Heart left ventricle (tissue), 16 donors: Measurements from ENCODE around the gene COA1. TPM values are rescaled to one million over a fixed set of nuclear protein-coding genes. Genes with fewer than 3 reads are reported as not detected.

Source experiments
- ATAC-seq, 4 donors: fragments of 200-7000 bp; cut with Tn5 transposase; one replicate each; pipeline ENCODE4 v1.9.1; 2020 to 2022; ENCODE audit warnings: moderate library complexity in 4 of 4, mild to moderate bottlenecking in 3 of 4, moderate number of reproducible peaks in 1 of 4
- DNase-seq, 5 donors: peaks; one replicate each; pipeline ENCODE4 v3.0.0-alpha.2; 2020
- H3K27ac ChIP-seq, 12 donors: fragments of 200-600 bp; sonication (generic) in 4 of 12; one replicate each; pipeline versions ENCODE4 v1.5.0 to v1.8.0; 2016 to 2022; ENCODE audit warnings: mild to moderate bottlenecking in 2 of 12
- H3K27me3 ChIP-seq, 9 donors: fragments of 200-600 bp; sonication (generic) in 2 of 9; one replicate each; pipeline versions ENCODE4 v1.5.1 to v1.8.0; 2016 to 2022; ENCODE audit warnings: mild to moderate bottlenecking in 3 of 9
- H3K36me3 ChIP-seq, 9 donors: fragments of 200-600 bp; sonication (generic) in 2 of 9; one replicate each; pipeline versions ENCODE4 v1.5.0 to v1.8.0; 2018 to 2022; ENCODE audit warnings: mild to moderate bottlenecking in 2 of 9
- H3K4me1 ChIP-seq, 12 donors: fragments of 200-600 bp; sonication (generic) in 4 of 12; one replicate each; pipeline versions ENCODE4 v1.5.0 to v1.8.0; 2016 to 2022; ENCODE audit warnings: mild to moderate bottlenecking in 3 of 12
- H3K4me3 ChIP-seq, 12 donors: fragments of 200-600 bp; sonication (generic) in 4 of 12; one replicate each; pipeline versions ENCODE4 v1.5.0 to v1.8.0; 2017 to 2022; ENCODE audit warnings: mild to moderate bottlenecking in 9 of 12, moderate library complexity in 4 of 12
- H3K9me3 ChIP-seq, 12 donors: fragments of 200-600 bp; sonication (generic) in 4 of 12; one replicate each; pipeline versions ENCODE4 v1.5.0 to v1.8.0; 2016 to 2022; ENCODE audit warnings: mild to moderate bottlenecking in 1 of 12
- CTCF ChIP-seq, 12 donors: fragments of 200-600 bp; sonication (generic) in 4 of 12; IDR thresholded peaks; one replicate each; pipeline versions ENCODE4 v1.5.0 to v1.8.0; 2018 to 2022; ENCODE audit warnings: antibody characterized with exemption in 12 of 12, mild to moderate bottlenecking in 5 of 12
- POLR2A ChIP-seq, 2 donors: fragments of 450-650 bp; IDR thresholded peaks; one replicate each; pipeline ENCODE4 v1.6.1; 2017; ENCODE audit warnings: antibody characterized with exemption in 2 of 2, mild to moderate bottlenecking in 2 of 2, moderate library complexity in 2 of 2
- WGBS, 4 donors: extraction: QIAGEN DNeasy Blood & Tissue Kit in 2 of 4; methylation state at CpG; one replicate each; pipeline versions ENCODE4 v1.1.5 to v1.1.7; 2013 to 2018; 5-methylcytosine and 5-hydroxymethylcytosine counted together
- intact Hi-C, 10 donors: fragments of 100-400 bp; cut with DNase I; formaldehyde crosslinking; loops; one replicate each; pipeline versions ENCODE4 v1.11.1 to v1.14.2; 2022
- polyA plus RNA-seq, 2 donors: library from polyadenylated mRNA; stranded (reverse); fragments of 200-250 nt; gene quantifications; one replicate each; pipeline ENCODE4 v1.2.3, GENCODE V29; 2013
- total RNA-seq, 9 donors: library from RNA; depleted of rRNA in 2 of 9; stranded (reverse); fragments of >200 nt in 2 of 9; fragmentation: NEBNext Ultra II Directional in 3 of 9; extraction: Animal tissue kit (Norgen Biotek cat#: 25700) in 3 of 9; gene quantifications; one replicate each; pipeline versions ENCODE4 v1.1.0 to v1.2.4, GENCODE V29; 2016 to 2023
- donor health status: ischemic (EF 13 %, LVEDD 7.1; RV severe dilation, severe dysfunction).
- donor health status: healthy with polysubstance abuse.
- donor health status: DM: no; HTN: yes; CAD: no.
- donor health status: DM: no; HTN: no; CAD: no.
- donor health status: ischemic (EF 25% LVEDD 6.9; RV normal size, moderate dysfunction).
- donor health status: ischemic (EF 25% LVEDD 5.7; RV mildly dilated, moderate dysfunction).
- donor health status: healthy.
- donor health status: DM: yes; HTN: yes; CAD: no.
- donor health status: ischemic (EF 35%, LVEDD 5.7; RV mildly dilated, moderate dysfunction).
- donor health status: nonischemic (EF 11% LVEDD 7.7; RV severe dilation, severe dysfunction).
- donor health status: DM: yes; HTN: yes; CAD: no.
- donor health status: PGD.
- donor health status: ischemic (EF 29% LVEDD 5.4; RV normal size, mild dysfunction).
- donor health status: nonischemic (EF 23%, LVEDD 6.1; RV moderate dilation, normal function).

The COA1 gene
- total and polyA plus RNA-seq, 11 donors: 57.5 to 81.2 (median 68.6) TPM

- peaks cover 0 to 12% (median 0%) of the 10 kb centered on the region in 9 donors for H3K36me3 ChIP-seq
- 98 to 100% (median 99%) methylated on average over 2 of the region's 2 CpGs for WGBS, 4 donors
- intact Hi-C loops: no loop called here
- no peak for TF ChIP-seq POLR2A (IDR thresholded peaks at IDR 0.05)
- TF ChIP-seq CTCF (IDR thresholded peaks at IDR 0.05): no peak
- no peak overlapping the region for H3K27ac ChIP-seq
- no peak for DNase-seq
- peaks cover 0 to 22% (median 4%) of the 10 kb centered on the region in 12 donors for H3K4me1 ChIP-seq
- no peaks in the 10 kb centered on the region for H3K9me3 ChIP-seq
- no peak overlapping the region for H3K4me3 ChIP-seq
- no peaks in the 10 kb centered on the region for H3K27me3 ChIP-seq
- no peak for ATAC-seq
Measured at GRCh38 chr7:43660141-43660540, 69.2 kb downstream of the COA1 start.

- ATAC-seq (no peak), DNase-seq (no peak)
- H3K36me3 ChIP-seq: peaks cover 0 to 12% (median 0%) of the 10 kb centered on the region in 9 donors
- TF ChIP-seq CTCF (IDR thresholded peaks at IDR 0.05): no peak
- no peak for TF ChIP-seq POLR2A (IDR thresholded peaks at IDR 0.05)
- H3K4me3 ChIP-seq: no peak overlapping the region
- H3K27me3 ChIP-seq: no peaks in the 10 kb centered on the region
- H3K9me3 ChIP-seq: no peaks in the 10 kb centered on the region
- intact Hi-C loops: no loop called here
- H3K4me1 ChIP-seq: peaks cover 0 to 28% (median 2%) of the 10 kb centered on the region in 12 donors
- peak overlapping the region in 1 of 12 donors; percentile 59 for H3K27ac ChIP-seq
Measured at GRCh38 chr7:43659549-43659896, 69.8 kb downstream of the COA1 start.

GRCh38 chr7:43658718-43659548, 70.4 kb downstream of the COA1 start:
- no peaks in the 10 kb centered on the region for H3K27me3 ChIP-seq
- DNase-seq: no peak
- H3K27ac ChIP-seq: peak overlapping the region in 1 of 12 donors; percentile 59
- 88 to 93% (median 92%) methylated on average over 7 of the region's 7 CpGs for WGBS, 4 donors
- ATAC-seq: no peak
- peaks cover 0 to 12% (median 0%) of the 10 kb centered on the region in 9 donors for H3K36me3 ChIP-seq
- H3K4me3 ChIP-seq: no peak overlapping the region
- intact Hi-C loops: no loop called here
- TF ChIP-seq CTCF (IDR thresholded peaks at IDR 0.05) (no peak), POLR2A (IDR thresholded peaks at IDR 0.05) (no peak)
- no peaks in the 10 kb centered on the region for H3K9me3 ChIP-seq
- peaks cover 0 to 34% (median 1%) of the 10 kb centered on the region in 12 donors for H3K4me1 ChIP-seq

- DNase-seq (no peak), ATAC-seq (no peak)
- 90 to 99% (median 98%) methylated on average over 2 of the region's 2 CpGs for WGBS, 4 donors
- H3K4me1 ChIP-seq: peaks cover 0 to 44% (median 4%) of the 10 kb centered on the region in 12 donors
- no peak overlapping the region for H3K4me3 ChIP-seq
- intact Hi-C loops: no loop called here
- no peaks in the 10 kb centered on the region for H3K27me3 ChIP-seq
- no peak overlapping the region for H3K27ac ChIP-seq
- no peaks in the 10 kb centered on the region for H3K9me3 ChIP-seq
- peaks cover 0 to 9% (median 0%) of the 10 kb centered on the region in 9 donors for H3K36me3 ChIP-seq
- TF ChIP-seq POLR2A (IDR thresholded peaks at IDR 0.05) (no peak), CTCF (IDR thresholded peaks at IDR 0.05) (no peak)
Measured at GRCh38 chr7:43656997-43657396, 72.3 kb downstream of the COA1 start.
